Omental fat pad (tissue), 4 donors: ENCODE results near the gene TTLL13. TPM values are rescaled to one million over a fixed set of nuclear protein-coding genes. Genes with fewer than 3 reads are reported as not detected.

Source experiments
- ATAC-seq: fragments of 150-250 bp; one replicate; pipeline ENCODE4 v1.9.1; 2016; ENCODE audit warnings: mild to moderate bottlenecking, moderate library complexity; ENCODE audit not compliant: low FRiP score
- DNase-seq: peaks from one replicate; pipeline ENCODE4 v3.0.0-alpha.2; 2019; ENCODE audit warnings: low spot score
- small RNA-seq: library from RNA; depleted of rRNA; stranded (forward); fragments of <200 nt; gene quantifications from one replicate; pipeline ENCODE3, GENCODE V24; 2016
- total RNA-seq, 4 donors: library from RNA; depleted of rRNA; stranded (reverse); fragments of >200 nt; gene quantifications; one replicate each; pipeline ENCODE4 v1.1.0, GENCODE V29; 2016
- TF ChIP-seq, protein P1 (sequence below), 3 donors: fragments of 450-650 bp; IDR thresholded peaks; one replicate each; pipeline ENCODE4 v1.5.1; 2016 to 2017; ENCODE audit warnings: antibody characterized with exemption in 3 of 3, mild to moderate bottlenecking in 3 of 3, moderate library complexity in 2 of 3

The TTLL13 gene
- total RNA-seq, 4 donors from 2014 or later, result not detected

- ATAC-seq (no peak), DNase-seq (no peak)
- TF ChIP-seq, protein P1, sequence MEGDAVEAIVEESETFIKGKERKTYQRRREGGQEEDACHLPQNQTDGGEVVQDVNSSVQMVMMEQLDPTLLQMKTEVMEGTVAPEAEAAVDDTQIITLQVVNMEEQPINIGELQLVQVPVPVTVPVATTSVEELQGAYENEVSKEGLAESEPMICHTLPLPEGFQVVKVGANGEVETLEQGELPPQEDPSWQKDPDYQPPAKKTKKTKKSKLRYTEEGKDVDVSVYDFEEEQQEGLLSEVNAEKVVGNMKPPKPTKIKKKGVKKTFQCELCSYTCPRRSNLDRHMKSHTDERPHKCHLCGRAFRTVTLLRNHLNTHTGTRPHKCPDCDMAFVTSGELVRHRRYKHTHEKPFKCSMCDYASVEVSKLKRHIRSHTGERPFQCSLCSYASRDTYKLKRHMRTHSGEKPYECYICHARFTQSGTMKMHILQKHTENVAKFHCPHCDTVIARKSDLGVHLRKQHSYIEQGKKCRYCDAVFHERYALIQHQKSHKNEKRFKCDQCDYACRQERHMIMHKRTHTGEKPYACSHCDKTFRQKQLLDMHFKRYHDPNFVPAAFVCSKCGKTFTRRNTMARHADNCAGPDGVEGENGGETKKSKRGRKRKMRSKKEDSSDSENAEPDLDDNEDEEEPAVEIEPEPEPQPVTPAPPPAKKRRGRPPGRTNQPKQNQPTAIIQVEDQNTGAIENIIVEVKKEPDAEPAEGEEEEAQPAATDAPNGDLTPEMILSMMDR (IDR thresholded peaks at IDR 0.05), result no peak
These were observed 58.3 kb downstream of the TTLL13 start for GRCh38 chr15:90307661-90308060.

DNA sequence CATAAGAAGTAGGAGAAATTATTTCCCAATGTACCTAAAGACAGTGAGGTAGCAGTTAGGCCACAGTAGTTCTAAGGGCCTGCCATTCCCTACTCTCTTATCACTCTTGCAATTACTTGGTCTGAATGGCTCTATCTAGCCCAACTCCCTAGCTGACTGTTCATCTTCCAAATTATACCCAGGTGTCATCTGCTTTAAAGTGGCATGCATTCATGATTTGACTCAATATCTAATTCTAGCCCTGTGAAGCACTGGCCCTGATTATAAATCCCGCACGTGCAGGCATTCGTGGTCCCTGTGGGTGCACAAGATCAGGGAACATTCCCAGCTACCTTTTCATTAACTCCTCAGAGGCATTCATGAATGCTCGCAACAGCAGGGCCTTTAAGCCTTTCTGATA lies 59.7 kb downstream of the TTLL13 start:
- TF ChIP-seq, protein P1 (IDR thresholded peaks at IDR 0.05), result no peak
- DNase-seq (no peak), ATAC-seq (no peak)

Small RNAs within 50 kb of the gene (small RNA-seq; reads per million reads assigned to genes)
- gene AC091167.3 (not detected), gene RN7SL736P (not detected)

Other genes starting within 250 kb of the TTLL13 start
- gene ZNF710, start 248.2 kb upstream of the TTLL13 start, total RNA-seq, result 10 to 100 TPM in 1 of 4 donors, 1 to 10 TPM in 3; 5.4 to 13.9 (median 7.0) TPM
- 10 to 100 TPM; 24.9 to 43.7 (median 35.2) TPM for gene IDH2, start 147.1 kb upstream of the TTLL13 start, total RNA-seq
- 10 to 100 TPM in 3 of 4 donors, 1 to 10 TPM in 1; 9.3 to 24.4 (median 17.6) TPM for gene SEMA4B, start 48.2 kb upstream of the TTLL13 start, total RNA-seq
- 10 to 100 TPM; 27.9 to 48.3 (median 34.5) TPM for gene CIB1, start 15.6 kb upstream of the TTLL13 start, total RNA-seq
- gene GDPGP1, start 15.3 kb upstream of the TTLL13 start, total RNA-seq, result 1 to 10 TPM; 4.2 to 8.0 (median 5.2) TPM
- 10 to 100 TPM; 55.5 to 81.7 (median 71.6) TPM for gene NGRN, start 16.1 kb downstream of the TTLL13 start, total RNA-seq
- gene ZNF774, start 102.7 kb downstream of the TTLL13 start, total RNA-seq, result 1 to 10 TPM in 2 of 4 donors, under 1 TPM in 2; 0.36 to 1.8 (median 1.1) TPM
- 100 to 1,000 TPM; 220 to 320 (median 295) TPM for gene IQGAP1, start 138.7 kb downstream of the TTLL13 start, total RNA-seq